Heart right ventricle (tissue), 16 donors: Measurements from ENCODE around the gene LSM7. TPM values are rescaled to one million over a fixed set of nuclear protein-coding genes. Genes with fewer than 3 reads are reported as not detected.

Experiments used
- ATAC-seq, 8 donors: fragments of 200-7000 bp; cut with Tn5 transposase; one replicate each; pipeline ENCODE4 v1.9.1; 2020; ENCODE audit warnings: mild to moderate bottlenecking in 8 of 8, moderate library complexity in 8 of 8, moderate number of reproducible peaks in 1 of 8
- DNase-seq, 2 donors: peaks; one replicate each; pipeline ENCODE4 v3.0.0-alpha.2; 2020
- H3K27ac ChIP-seq, 10 donors: fragments of 200-600 bp; sonication (generic) in 2 of 10; one replicate each; pipeline versions ENCODE4 v1.5.0 to v1.8.0; 2020 to 2022; ENCODE audit warnings: mild to moderate bottlenecking in 3 of 10
- H3K27me3 ChIP-seq, 7 donors: fragments of 200-600 bp; one replicate each; pipeline ENCODE4 v1.8.0; 2021 to 2022; ENCODE audit warnings: mild to moderate bottlenecking in 2 of 7
- H3K36me3 ChIP-seq, 9 donors: fragments of 200-600 bp; sonication (generic) in 1 of 9; one replicate each; pipeline versions ENCODE4 v1.5.0 to v1.8.0; 2020 to 2022; ENCODE audit warnings: mild to moderate bottlenecking in 2 of 9
- H3K4me1 ChIP-seq, 9 donors: fragments of 200-600 bp; sonication (generic) in 1 of 9; one replicate each; pipeline versions ENCODE4 v1.5.0 to v1.8.0; 2020 to 2022; ENCODE audit warnings: mild to moderate bottlenecking in 4 of 9
- H3K4me3 ChIP-seq, 10 donors: fragments of 200-600 bp; sonication (generic) in 2 of 10; one replicate each; pipeline versions ENCODE4 v1.5.0 to v1.8.0; 2020 to 2022; ENCODE audit warnings: mild to moderate bottlenecking in 7 of 10, moderate library complexity in 2 of 10
- H3K9me3 ChIP-seq, 11 donors: fragments of 200-600 bp in 10 of 11; sonication (generic) in 2 of 11; one replicate each; pipeline versions ENCODE4 v1.5.0 to v1.8.0; 2013 to 2022; ENCODE audit warnings: mild to moderate bottlenecking in 2 of 11, control low read depth in 1 of 11, moderate library complexity in 1 of 11
- WGBS, 2 donors: extraction: QIAGEN DNeasy Blood & Tissue Kit; methylation state at CpG; one replicate each; pipeline ENCODE4 v1.1.7; 2013; ENCODE audit warnings: inconsistent platforms in 1 of 2; 5-methylcytosine and 5-hydroxymethylcytosine counted together
- intact Hi-C, 10 donors: fragments of 100-400 bp; cut with DNase I; formaldehyde crosslinking; loops; one replicate each; pipeline versions ENCODE4 v1.11.1 to v1.14.2; 2022
- polyA plus RNA-seq, 2 donors: library from polyadenylated mRNA; stranded (reverse); fragments of 200-250 nt; gene quantifications; one replicate each; pipeline ENCODE4 v1.2.3, GENCODE V29; 2013
- total RNA-seq, 10 donors: library from RNA; stranded (reverse); fragmentation: NEBNext Ultra II Directional in 3 of 10; extraction: Animal tissue kit (Norgen Biotek cat#: 25700) in 3 of 10; gene quantifications; one replicate each; pipeline versions ENCODE4 v1.2.1 to v1.2.4, GENCODE V29; 2021 to 2023
- TF ChIP-seq, protein P1 (sequence below), 9 donors: fragments of 200-600 bp; sonication (generic) in 2 of 9; IDR thresholded peaks; one replicate each; pipeline versions ENCODE4 v1.5.0 to v1.8.0; 2021 to 2022; ENCODE audit warnings: antibody characterized with exemption in 9 of 9, mild to moderate bottlenecking in 5 of 9, moderate library complexity in 1 of 9
- donor health status: Arrhythmogenic right ventricular cardiomyopathy.
- donor health status: ischemic (EF 13 %, LVEDD 7.1; RV severe dilation, severe dysfunction).
- donor health status: healthy with polysubstance abuse.
- donor health status: DM: no; HTN: yes; CAD: no.
- donor health status: DM: no; HTN: no; CAD: no.
- donor health status: ischemic (EF 25% LVEDD 6.9; RV normal size, moderate dysfunction).
- donor health status: ischemic (EF 25% LVEDD 5.7; RV mildly dilated, moderate dysfunction).
- donor health status: healthy.
- donor health status: DM: yes; HTN: yes; CAD: no.
- donor health status: Ischemic cardiomyopathy.
- donor health status: ischemic (EF 35%, LVEDD 5.7; RV mildly dilated, moderate dysfunction).
- donor health status: nonischemic (EF 11% LVEDD 7.7; RV severe dilation, severe dysfunction).
- donor health status: DM: yes; HTN: yes; CAD: no.
- donor health status: PGD.
- donor health status: ischemic (EF 29% LVEDD 5.4; RV normal size, mild dysfunction).
- donor health status: nonischemic (EF 23%, LVEDD 6.1; RV moderate dilation, normal function).

LSM7 gene
- total and polyA plus RNA-seq, 12 donors: 29.0 to 277 (median 38.7) TPM

DNA sequence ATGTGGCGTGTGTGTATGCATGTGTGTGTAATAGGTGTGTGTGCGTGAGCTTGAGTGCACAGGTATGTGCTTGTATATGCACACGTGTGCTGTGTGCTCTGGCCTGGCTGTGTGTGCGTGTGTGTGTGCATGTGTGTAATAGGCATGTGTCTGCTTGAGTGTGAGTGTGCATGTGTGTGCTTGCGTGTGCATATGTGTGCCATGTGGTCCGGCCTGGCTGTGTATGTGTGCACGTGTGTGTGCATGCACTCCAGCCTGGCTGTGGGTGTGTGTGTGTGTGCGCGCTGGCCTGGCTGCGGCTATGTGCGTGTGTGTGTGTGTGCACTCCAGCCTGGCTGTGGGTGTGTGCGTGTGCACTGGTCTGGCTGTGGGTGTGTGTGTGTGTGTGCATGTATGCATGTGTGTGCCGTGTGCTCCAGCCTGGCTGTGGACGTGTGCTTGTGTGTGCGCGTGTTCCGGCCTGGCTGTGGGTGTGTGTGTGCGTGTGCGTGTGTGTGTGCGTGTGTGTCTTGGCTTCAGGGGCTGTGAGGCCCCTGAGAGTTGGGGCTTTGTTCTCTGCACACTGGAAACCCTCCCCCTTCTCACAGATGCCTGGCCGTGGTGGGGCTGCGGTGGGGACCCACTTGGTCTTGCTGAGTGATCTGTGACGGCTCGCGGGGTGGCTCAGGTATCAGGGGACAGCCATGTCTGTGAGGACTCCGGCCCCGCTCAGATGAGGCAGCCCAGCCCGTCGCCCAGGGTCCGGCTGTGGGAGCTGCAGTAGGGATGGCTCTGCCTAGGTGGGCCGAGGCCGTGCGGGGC, 8.3 kb upstream of the LSM7 start:
- no peaks in the 10 kb centered on the region for H3K27me3 ChIP-seq
- H3K4me3 ChIP-seq: no peak overlapping the region
- no peaks in the 10 kb centered on the region for H3K9me3 ChIP-seq
- no peak for DNase-seq
- 89% methylated on average over 33 of the region's 33 CpGs for WGBS, 2 donors
- intact Hi-C loops: no loop called here
- peaks cover 0 to 46% (median 11%) of the 10 kb centered on the region in 9 donors for H3K36me3 ChIP-seq
- TF ChIP-seq, protein P1, sequence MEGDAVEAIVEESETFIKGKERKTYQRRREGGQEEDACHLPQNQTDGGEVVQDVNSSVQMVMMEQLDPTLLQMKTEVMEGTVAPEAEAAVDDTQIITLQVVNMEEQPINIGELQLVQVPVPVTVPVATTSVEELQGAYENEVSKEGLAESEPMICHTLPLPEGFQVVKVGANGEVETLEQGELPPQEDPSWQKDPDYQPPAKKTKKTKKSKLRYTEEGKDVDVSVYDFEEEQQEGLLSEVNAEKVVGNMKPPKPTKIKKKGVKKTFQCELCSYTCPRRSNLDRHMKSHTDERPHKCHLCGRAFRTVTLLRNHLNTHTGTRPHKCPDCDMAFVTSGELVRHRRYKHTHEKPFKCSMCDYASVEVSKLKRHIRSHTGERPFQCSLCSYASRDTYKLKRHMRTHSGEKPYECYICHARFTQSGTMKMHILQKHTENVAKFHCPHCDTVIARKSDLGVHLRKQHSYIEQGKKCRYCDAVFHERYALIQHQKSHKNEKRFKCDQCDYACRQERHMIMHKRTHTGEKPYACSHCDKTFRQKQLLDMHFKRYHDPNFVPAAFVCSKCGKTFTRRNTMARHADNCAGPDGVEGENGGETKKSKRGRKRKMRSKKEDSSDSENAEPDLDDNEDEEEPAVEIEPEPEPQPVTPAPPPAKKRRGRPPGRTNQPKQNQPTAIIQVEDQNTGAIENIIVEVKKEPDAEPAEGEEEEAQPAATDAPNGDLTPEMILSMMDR (IDR thresholded peaks at IDR 0.05): no peak
- H3K27ac ChIP-seq: no peak overlapping the region
- H3K4me1 ChIP-seq: peaks cover 4 to 20% (median 10%) of the 10 kb centered on the region in 9 donors
- peak in 1 of 8 donors; percentile 2 for ATAC-seq

DNA sequence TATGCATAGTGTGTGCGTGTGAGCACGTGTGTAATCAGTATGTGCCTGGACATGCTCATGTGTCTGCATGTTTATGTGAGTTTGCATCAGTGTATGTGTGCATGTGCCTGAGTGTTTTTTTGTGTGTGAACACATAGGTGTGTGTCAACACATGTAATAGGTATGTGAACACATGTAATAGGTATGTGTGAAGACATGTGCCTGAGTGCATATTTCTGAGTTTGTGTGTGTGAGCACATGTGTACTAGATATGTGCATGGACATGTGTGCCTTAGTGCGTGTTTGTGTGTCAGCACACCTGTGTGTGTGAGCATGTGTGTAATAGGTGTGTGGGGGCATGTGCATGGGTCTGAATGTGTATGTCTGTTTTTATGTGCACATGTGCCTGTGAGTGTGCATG, 7.5 kb upstream of the LSM7 start:
- DNase-seq (no peak), ATAC-seq (no peak)
- TF ChIP-seq, protein P1 (IDR thresholded peaks at IDR 0.05): no peak
- Histone ChIP-seq H3K4me1 (peaks cover 7 to 28% (median 17%) of the 10 kb centered on the region in 9 donors), H3K27me3 (no peaks in the 10 kb centered on the region), H3K36me3 (peaks cover 0 to 37% (median 2%) of the 10 kb centered on the region in 9 donors), H3K9me3 (no peaks in the 10 kb centered on the region), H3K4me3 (no peak overlapping the region), H3K27ac (no peak overlapping the region)
- intact Hi-C loops: no loop called here
- WGBS, 2 donors: 66 to 96% methylated on average over 3 of the region's 3 CpGs

DNA sequence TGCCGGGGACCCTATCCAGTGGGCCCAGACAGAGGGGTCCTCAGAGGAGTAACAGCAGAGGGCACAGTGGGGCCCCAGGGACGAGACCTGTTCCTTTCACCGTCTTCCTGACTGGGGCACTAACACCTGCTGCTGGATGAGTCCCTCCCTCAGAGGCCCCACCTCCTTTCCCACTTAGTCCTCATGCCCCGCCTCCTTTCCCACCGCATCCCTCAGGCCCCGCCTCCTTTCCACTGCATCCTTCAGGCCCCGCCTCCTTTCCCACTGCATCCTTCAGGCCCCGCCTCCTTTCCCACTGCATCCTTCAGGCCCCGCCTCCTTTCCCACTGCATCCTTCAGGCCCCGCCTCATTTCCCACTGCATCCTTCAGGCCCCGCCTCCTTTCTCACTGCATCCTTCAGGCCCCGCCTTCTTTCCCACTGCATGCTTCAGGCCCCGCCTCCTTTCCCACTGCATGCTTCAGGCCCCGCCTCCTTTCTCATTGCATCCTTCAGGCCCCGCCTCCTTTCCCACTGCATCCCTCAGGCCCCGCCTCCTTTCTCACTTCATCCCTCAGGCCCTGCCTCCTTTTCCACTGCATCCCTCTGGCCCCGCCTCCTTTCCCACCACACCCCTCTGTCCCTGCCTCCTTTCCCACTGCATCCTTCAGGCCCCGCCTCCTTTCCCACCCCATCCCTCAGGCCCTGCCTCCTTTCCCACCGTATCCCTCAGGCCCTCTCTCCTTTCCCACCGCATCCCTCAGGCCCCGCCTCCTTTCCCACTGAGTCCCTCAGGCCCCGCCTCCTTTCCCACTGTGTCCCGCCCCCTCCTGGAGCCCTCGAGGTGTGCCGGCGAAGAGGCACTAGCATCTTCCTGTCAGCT, 6.8 kb upstream of the LSM7 start:
- peaks cover 11 to 34% (median 23%) of the 10 kb centered on the region in 9 donors for H3K4me1 ChIP-seq
- H3K4me3 ChIP-seq: no peak overlapping the region
- H3K9me3 ChIP-seq: no peaks in the 10 kb centered on the region
- 96 to 97% methylated on average over 26 of the region's 26 CpGs for WGBS, 2 donors
- peaks cover 0 to 31% (median 0%) of the 10 kb centered on the region in 9 donors for H3K36me3 ChIP-seq
- ATAC-seq: no peak
- no peaks in the 10 kb centered on the region for H3K27me3 ChIP-seq
- intact Hi-C loops: no loop called here
- no peak overlapping the region for H3K27ac ChIP-seq
- TF ChIP-seq, protein P1 (IDR thresholded peaks at IDR 0.05): no peak
- peak in 1 of 2 donors; percentile 7 for DNase-seq

DNA sequence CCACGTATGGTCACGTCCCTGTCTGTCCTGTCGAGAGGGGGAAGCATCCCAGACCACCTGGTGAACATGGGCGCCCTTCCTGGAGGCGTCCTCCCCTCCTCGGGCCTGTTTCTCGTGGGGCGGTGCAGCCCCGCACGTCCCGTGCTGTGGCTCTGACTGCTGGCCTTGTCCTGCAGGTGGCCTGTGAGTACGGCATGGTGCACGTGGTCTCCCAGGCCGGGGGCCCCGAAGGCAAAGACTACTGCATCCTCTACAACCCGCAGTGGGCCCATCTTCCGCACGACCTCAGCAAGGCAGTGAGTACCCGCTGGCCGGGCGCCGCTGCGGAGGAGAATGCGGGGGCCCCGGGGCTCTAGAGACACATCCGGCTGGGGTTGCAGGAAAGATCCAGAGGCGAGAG, 6.0 kb upstream of the LSM7 start:
- TF ChIP-seq, protein P1 (IDR thresholded peaks at IDR 0.05): no peak
- WGBS, 2 donors: 96 to 97% methylated on average over 27 of the region's 27 CpGs
- DNase-seq (no peak), ATAC-seq (no peak)
- no peak overlapping the region for H3K4me3 ChIP-seq
- peaks cover 14 to 42% (median 31%) of the 10 kb centered on the region in 9 donors for H3K4me1 ChIP-seq
- no peak overlapping the region for H3K27ac ChIP-seq
- intact Hi-C loops: no loop called here
- no peaks in the 10 kb centered on the region for H3K27me3 ChIP-seq
- peaks cover 0 to 23% (median 0%) of the 10 kb centered on the region in 9 donors for H3K36me3 ChIP-seq
- no peaks in the 10 kb centered on the region for H3K9me3 ChIP-seq
